ENCODE results near the gene ZNF487. TPM values are rescaled to one million over a fixed set of nuclear protein-coding genes. Genes with fewer than 3 reads are reported as not detected.

ZNF487 gene
- 1 to 10 TPM; 6.1 to 7.7 TPM for total RNA-seq

GRCh38 chr10:43436291-43437140 lies at the start of gene ZNF487:
Gene ZNF487, plus strand, starts transcription at chr10:43437111. Its CDS starts 38,703 bp downstream, at chr10:43475814.

GRCh38 chr10:43408710-43409384 lies 28.1 kb upstream of the ZNF487 start, which contains the start of gene HNRNPF:
Gene HNRNPF, minus strand, starts transcription at chr10:43409186. Its CDS starts 21,302 bp downstream, at chr10:43387884.

Other genes with a start within 250 kb of the ZNF487 start
- 1 to 10 TPM; 4.2 to 5.7 TPM for gene RASGEF1A, start 170.0 kb upstream of the ZNF487 start, total RNA-seq
- not detected for gene FXYD4, start 65.5 kb upstream of the ZNF487 start, total RNA-seq
- gene HNRNPF, start 27.9 kb upstream of the ZNF487 start, total RNA-seq = 100 to 1,000 TPM; 439 to 457 TPM
- gene ZNF239, start 137.5 kb downstream of the ZNF487 start, total RNA-seq = under 1 TPM; 0.79 to 0.93 TPM
- gene ZNF485, start 169.3 kb downstream of the ZNF487 start, total RNA-seq = 1 to 10 TPM; 6.0 to 6.5 TPM
- gene ZNF32, start 211.8 kb downstream of the ZNF487 start, total RNA-seq = 10 to 100 TPM; 22.9 to 23.4 TPM

Measured in activated naive CD4-positive, alpha-beta T cell treated with anti-CD3 and anti-CD28 coated beads, Interleukin-2, amount 10 ng/mL, durations not matched to agents 5 hours and 36 hours (primary cell).